ENCODE results near the gene EML4. TPM values are rescaled to one million over a fixed set of nuclear protein-coding genes. Genes with fewer than 3 reads are reported as not detected.
"Not testable (repeated sequence)": the region's sequence is repeated elsewhere in the genome, so short reads cannot be mapped to it uniquely, and the experiment has no call there.

EML4 gene
- total RNA-seq, 1 donor from 2014 or later = 41.1 TPM

DNA sequence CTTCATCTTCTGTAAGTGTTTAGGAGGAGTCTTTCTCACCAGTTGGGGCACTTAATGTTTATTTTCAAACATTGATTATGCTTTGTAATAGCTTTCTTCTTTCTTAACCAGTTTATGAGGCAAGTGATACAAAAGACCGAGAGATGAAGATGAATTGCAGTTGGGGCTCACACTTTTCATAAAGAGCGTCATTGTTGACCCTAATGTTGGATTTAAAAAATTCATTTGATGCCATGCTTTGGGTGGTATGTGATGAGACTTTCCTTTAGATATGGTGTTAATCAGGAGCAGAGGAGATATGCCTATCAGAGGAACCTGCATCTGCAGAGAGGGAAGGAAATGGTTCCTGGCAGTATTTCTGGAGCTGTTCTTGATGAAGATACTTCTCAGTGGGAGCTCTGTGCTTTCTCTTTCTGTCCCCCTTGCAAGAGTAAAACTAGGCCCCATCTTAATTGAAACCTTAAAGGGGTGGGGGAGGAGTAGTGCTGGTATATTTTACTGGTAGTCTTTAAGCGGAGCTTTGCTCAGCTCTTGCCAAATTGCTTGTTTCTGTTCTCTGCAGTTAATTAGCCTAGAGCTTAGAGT, 2.3 kb downstream of the EML4 start:
- H3K27me3 Mint-ChIP-seq (ENCODE audit: unreplicated experiment) = no peaks in the 10 kb centered on the region
- H3K9me3 Mint-ChIP-seq (ENCODE audit: unreplicated experiment) = no peaks in the 10 kb centered on the region
- TF ChIP-seq, protein P1, sequence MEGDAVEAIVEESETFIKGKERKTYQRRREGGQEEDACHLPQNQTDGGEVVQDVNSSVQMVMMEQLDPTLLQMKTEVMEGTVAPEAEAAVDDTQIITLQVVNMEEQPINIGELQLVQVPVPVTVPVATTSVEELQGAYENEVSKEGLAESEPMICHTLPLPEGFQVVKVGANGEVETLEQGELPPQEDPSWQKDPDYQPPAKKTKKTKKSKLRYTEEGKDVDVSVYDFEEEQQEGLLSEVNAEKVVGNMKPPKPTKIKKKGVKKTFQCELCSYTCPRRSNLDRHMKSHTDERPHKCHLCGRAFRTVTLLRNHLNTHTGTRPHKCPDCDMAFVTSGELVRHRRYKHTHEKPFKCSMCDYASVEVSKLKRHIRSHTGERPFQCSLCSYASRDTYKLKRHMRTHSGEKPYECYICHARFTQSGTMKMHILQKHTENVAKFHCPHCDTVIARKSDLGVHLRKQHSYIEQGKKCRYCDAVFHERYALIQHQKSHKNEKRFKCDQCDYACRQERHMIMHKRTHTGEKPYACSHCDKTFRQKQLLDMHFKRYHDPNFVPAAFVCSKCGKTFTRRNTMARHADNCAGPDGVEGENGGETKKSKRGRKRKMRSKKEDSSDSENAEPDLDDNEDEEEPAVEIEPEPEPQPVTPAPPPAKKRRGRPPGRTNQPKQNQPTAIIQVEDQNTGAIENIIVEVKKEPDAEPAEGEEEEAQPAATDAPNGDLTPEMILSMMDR (IDR thresholded peaks at IDR 0.05) = no peak
- peaks cover 20% of the 10 kb centered on the region for H3K4me1 Mint-ChIP-seq (ENCODE audit: unreplicated experiment)
- no peaks in the 10 kb centered on the region for H3K36me3 Mint-ChIP-seq (ENCODE audit: unreplicated experiment)
- DNase-seq (ENCODE audit: extremely low spot score, unreplicated experiment) = no peak
- H3K27ac Mint-ChIP-seq (ENCODE audit: unreplicated experiment) = no peak overlapping the region
- H3K4me3 Mint-ChIP-seq (ENCODE audit: unreplicated experiment) = no peak overlapping the region

DNA sequence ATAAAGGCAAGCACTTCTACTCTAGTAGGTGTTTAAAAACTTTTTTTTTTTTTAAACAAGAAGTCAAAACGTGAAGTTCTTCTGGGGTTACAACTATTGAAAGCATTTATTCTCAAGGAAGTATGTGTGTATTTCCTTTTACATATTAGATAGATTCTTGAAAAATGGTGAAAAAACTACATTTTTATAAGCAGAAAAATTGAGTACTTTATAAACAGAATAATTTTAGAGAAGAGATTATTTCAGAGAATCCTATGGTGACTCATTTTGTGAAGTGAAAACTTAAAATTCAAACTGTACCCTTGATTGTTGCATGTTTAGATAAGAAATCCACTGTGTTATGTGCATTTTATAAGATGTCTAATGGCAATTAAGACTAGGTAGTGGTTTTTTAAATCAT, 2.9 kb downstream of the EML4 start:
- Mint-ChIP-seq H3K27ac (ENCODE audit: unreplicated experiment) (no peak overlapping the region), H3K9me3 (ENCODE audit: unreplicated experiment) (no peaks in the 10 kb centered on the region), H3K4me3 (ENCODE audit: unreplicated experiment) (no peak overlapping the region), H3K36me3 (ENCODE audit: unreplicated experiment) (no peaks in the 10 kb centered on the region), H3K4me1 (ENCODE audit: unreplicated experiment) (peaks cover 20% of the 10 kb centered on the region), H3K27me3 (ENCODE audit: unreplicated experiment) (no peaks in the 10 kb centered on the region)
- DNase-seq (ENCODE audit: extremely low spot score, unreplicated experiment) = no peak
- TF ChIP-seq, protein P1 (IDR thresholded peaks at IDR 0.05) = no peak

DNA sequence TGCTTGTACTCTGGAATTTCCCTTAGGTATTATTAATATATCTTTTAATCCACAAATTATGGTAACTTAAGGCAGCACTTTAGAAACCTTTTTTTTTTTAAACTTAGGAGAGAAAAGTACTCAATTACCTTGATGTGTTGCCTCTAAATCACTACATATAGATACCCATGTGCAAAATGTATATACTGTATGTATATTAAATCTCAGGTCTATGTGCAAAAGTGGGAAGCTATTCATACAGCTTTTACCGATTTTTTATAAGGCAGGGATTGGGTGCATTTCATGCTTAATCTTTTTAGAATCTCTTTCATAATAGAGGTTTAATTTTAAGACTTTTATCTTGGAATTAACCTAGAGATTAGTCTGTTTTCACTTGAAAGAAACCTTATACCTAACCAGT, 3.4 kb downstream of the EML4 start:
- Mint-ChIP-seq H3K36me3 (ENCODE audit: unreplicated experiment) (no peaks in the 10 kb centered on the region), H3K4me1 (ENCODE audit: unreplicated experiment) (peaks cover 18% of the 10 kb centered on the region), H3K27me3 (ENCODE audit: unreplicated experiment) (no peaks in the 10 kb centered on the region), H3K27ac (ENCODE audit: unreplicated experiment) (no peak overlapping the region), H3K9me3 (ENCODE audit: unreplicated experiment) (no peaks in the 10 kb centered on the region), H3K4me3 (ENCODE audit: unreplicated experiment) (no peak overlapping the region)
- TF ChIP-seq, protein P1 (IDR thresholded peaks at IDR 0.05) = no peak
- no peak for DNase-seq (ENCODE audit: extremely low spot score, unreplicated experiment)

DNA sequence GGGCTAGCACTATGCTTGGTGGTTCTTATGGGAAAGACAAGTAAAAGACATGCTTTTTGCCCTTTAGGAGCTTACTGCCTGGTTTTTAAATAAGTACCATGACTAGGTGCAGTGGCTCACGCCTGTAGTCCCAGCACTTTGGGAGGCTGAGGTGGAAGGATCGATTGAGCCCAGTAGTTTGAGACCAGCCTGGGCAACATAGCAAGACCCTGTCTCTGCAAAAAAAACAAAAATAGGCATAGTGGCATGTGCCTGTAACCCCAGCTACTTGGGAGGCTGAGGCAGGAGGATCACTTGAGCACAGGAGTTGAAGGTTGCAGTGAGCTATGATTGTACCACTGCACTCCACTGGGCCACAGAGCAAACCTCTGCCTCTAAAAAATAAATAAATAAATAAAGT, 4.3 kb downstream of the EML4 start:
- H3K9me3 Mint-ChIP-seq (ENCODE audit: unreplicated experiment); H3K4me3 Mint-ChIP-seq (ENCODE audit: unreplicated experiment); H3K36me3 Mint-ChIP-seq (ENCODE audit: unreplicated experiment); H3K27me3 Mint-ChIP-seq (ENCODE audit: unreplicated experiment); H3K27ac Mint-ChIP-seq (ENCODE audit: unreplicated experiment); DNase-seq (ENCODE audit: extremely low spot score, unreplicated experiment): not testable (repeated sequence)
- peaks cover 17% of the 10 kb centered on the region for H3K4me1 Mint-ChIP-seq (ENCODE audit: unreplicated experiment)

- DNase-seq (ENCODE audit: extremely low spot score, unreplicated experiment) = no peak
- TF ChIP-seq, protein P1 (IDR thresholded peaks at IDR 0.05) = no peak
- Mint-ChIP-seq H3K36me3 (ENCODE audit: unreplicated experiment) (peaks cover 11% of the 10 kb centered on the region), H3K9me3 (ENCODE audit: unreplicated experiment) (no peaks in the 10 kb centered on the region), H3K27me3 (ENCODE audit: unreplicated experiment) (no peaks in the 10 kb centered on the region), H3K4me1 (ENCODE audit: unreplicated experiment) (peaks cover 22% of the 10 kb centered on the region), H3K27ac (ENCODE audit: unreplicated experiment) (no peak overlapping the region), H3K4me3 (ENCODE audit: unreplicated experiment) (no peak overlapping the region)
Observed at GRCh38 chr2:42176992-42177738, 8.0 kb downstream of the EML4 start.
